ENCODE data around the gene TRPV6.

Gene TRPV6

DNA sequence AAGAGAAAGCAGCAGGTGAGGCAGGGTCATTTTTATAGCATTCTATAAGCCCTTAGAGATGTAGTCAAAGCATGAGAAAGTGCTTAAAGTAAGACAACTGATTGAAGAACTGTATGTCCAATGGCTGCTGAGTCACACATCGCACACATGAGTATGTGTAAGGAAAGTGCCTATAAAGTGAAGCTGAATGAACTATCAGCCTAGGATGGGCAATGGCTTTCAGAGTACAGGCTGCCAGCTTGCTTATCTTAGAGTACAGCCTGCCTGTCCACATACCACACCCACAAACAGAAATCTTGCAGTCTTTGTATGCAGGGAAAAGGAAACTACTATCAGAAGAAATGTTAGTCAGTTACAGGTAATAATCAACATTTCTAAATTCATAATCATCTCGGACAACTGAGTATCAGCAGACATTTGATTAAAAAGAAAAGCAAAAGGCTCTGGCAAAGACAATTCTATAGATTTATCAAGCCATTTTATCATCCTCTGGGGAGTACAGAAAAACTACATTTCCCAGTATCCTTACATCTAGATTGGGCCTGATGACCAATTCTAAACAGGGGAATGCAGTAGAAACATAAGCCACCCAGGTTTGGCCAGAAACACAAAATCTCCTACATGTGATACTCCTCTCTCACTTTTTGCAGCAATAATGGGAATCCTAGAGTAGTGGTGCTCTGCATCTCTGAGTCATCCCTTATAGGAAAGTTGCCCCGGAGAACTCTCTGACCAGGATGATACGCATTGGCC lies 46.9 kb downstream of the TRPV6 start:
- no peak for DNase-seq

DNA sequence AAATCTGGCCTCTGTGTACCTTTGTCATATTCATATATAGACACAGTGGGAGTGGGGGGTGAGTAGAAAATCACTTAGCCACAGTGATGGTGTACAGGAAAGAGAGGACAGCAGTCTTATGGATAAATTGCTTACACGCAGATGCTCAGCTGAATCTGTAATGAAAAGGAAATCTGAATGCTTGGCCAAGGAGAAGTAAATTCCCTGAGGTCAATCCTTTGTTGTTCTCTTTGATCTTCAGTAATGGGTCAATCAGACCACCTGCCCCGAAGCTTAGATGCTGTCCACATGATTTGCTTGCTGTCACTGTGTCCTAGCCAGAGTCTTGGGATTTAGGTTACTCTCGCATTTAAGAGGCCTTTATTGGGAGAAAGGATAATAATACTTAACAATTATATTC lies 49.1 kb downstream of the TRPV6 start:
- DNase-seq: no peak

DNA sequence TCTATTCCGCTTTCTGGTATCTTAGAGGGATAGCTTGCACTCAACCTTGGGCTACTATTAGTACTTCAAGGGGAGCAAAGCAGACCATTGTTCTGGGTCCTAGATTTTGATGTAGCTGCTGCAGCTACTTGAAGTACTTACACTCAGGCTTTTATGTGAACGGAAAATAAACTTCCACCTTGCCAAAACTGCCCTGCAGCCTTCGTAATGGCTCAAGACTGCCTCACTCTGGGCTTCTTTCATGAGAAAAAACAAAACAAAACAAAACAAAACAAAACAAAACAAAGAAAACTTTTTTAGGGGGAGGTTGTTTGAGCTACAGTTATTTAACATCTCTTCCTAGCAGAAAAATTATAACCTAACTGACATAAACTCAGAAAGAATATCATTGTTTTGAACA lies 50.1 kb downstream of the TRPV6 start:
- no peak for DNase-seq

DNA sequence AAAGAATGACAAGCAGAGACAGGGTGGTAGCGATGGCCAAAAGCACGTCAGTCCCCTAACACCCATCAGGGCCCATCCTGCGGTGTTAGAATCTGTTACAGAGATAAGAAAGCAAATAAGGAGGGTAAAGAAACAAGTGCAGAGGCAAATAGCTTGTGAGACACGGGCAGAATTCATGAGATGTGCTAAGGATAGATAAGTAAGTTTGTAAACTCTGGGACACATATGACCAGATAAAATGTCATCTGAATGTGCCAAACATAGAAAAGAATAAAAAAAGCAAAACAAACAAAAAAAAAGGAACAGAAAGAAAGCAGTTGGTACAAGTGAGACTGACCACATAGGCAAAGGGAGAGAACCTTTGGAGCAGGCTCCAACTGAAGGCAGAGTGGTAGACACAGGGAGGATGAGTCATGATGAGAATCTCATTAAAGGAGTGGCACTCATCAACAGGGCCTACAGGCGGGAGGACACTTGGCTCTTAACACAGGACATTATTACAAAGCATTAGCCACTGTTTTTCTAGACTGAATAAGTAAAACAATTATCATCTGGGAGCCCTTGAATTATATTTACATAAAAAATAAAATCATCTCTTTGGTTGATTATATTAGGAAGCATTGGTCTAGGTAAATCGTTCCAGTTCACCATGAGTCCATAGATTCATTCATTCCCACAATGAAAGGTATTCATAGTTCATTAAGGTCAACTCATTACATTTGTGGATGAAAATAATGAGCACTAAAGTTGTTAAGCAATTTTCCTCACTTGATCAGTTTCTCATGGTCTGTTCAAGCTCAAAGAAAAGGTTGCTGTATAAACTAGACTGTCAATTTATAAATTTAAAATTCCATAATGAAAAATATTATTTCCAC lies 52.1 kb downstream of the TRPV6 start:
- no peak for DNase-seq

DNA sequence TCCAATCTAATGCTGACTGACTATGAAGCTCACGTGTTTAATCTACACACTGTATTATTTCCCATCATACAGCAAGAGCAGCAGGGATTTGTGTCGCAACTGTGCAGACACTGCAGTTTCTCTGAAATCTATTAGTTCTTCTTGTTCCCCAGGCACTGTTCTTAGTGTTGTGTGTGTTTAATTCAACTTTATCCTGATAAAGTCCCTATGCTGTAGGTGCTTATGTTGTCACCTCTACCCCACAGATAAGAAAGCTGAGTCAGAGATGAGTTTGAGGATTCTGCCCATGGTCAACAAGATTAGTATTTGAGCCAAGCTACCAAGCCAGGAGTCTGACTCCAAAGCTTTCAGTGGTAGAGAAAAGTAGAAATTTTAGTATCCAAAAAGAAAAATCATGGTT lies 53.1 kb downstream of the TRPV6 start:
- no peak for DNase-seq

DNA sequence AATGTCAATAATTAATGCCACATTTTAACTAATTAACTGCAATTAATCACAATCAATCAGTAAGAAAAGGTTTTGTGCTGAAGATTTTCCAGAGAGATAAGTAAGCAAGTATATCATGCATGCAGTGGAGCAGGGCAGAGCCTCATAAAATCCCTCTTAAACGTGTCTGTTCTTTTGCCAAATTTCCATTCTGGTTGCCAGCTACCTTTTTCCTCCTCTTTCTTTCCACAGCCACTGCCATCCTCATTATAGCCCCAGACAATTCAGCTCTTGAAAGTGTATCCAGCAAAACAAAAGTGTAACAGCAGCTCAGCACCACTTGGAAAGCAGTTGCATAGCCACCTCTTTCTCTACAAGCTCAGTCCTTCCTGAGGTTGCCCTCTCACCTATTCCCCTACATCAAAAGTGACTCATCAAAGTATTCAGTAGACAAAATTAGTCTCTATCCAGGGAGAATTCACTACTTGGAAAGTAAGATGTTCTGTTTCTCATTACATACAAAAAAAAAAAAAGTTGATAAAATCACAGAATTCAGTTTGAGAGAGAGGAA lies 57.5 kb downstream of the TRPV6 start:
- DNase-seq: no peak

DNA sequence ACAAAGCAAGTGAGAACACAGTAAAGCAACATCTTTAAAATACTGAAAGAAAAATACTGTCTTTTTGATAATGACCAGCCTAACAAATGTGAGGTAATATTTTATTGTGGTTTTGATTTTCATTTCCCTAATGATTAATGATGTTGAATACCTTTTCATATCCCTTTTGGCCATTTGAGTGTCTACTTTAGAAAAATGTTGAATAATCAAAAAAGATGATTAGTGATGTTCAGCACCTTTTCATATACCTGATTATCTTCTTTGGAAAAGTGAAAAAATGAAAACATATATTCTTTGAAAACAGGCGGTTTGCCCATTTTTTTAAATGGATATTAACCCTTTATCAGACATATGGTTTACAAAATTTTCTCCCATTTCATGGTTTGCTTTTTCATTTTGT lies 62.8 kb downstream of the TRPV6 start:
- DNase-seq: no peak
